MCF 10A (cell line): Measurements from ENCODE around the gene AHSA1. TPM values are rescaled to one million over a fixed set of nuclear protein-coding genes. Genes with fewer than 3 reads are reported as not detected.
A peak's percentile ranks its signal among the peaks of the same experiment; 100 is the strongest.

ENCODE experiments used
- BruUV-seq: library from RNA; stranded (reverse); fragments of 400-500 nt; replicated peaks from 2 replicates; lab custom pipeline; 2021; lab: Mats Ljungman, UMichigan
- CTCF ChIA-PET: fragments of 300-600 bp; sonication (Branson Sonifier 250); formaldehyde crosslinking; extraction: SDS; loops from one replicate; lab custom pipeline; 2021; ENCODE audit warnings: antibody characterized with exemption, inconsistent platforms; lab: Yijun Ruan, JAX
- POLR2A ChIA-PET: fragments of 300-600, 350-650 bp; sonication (Branson Sonifier 250); formaldehyde crosslinking; extraction: SDS; loops from one replicate; lab custom pipeline; 2020; ENCODE audit warnings: antibody characterized with exemption, inconsistent platforms; lab: Yijun Ruan, JAX
- DNase-seq: peaks from one replicate; pipeline ENCODE4 v3.0.0-alpha.2; 2018; ENCODE audit not compliant: unreplicated experiment
- H3K27ac Mint-ChIP-seq: one replicate; pipeline ENCODE4 v1.8.0; 2022; ENCODE audit warnings: mild to moderate bottlenecking, low read depth, mixed read lengths; ENCODE audit not compliant: unreplicated experiment
- H3K27me3 Mint-ChIP-seq: one replicate; pipeline ENCODE4 v1.8.0; 2022; ENCODE audit warnings: mixed read lengths; ENCODE audit not compliant: insufficient read depth, unreplicated experiment
- H3K36me3 Mint-ChIP-seq: one replicate; pipeline ENCODE4 v1.8.0; 2022; ENCODE audit warnings: mild to moderate bottlenecking, moderate library complexity, mixed read lengths; ENCODE audit not compliant: insufficient read depth, unreplicated experiment
- H3K4me1 Mint-ChIP-seq: one replicate; pipeline ENCODE4 v1.8.0; 2022; ENCODE audit warnings: mixed read lengths; ENCODE audit not compliant: insufficient read depth, unreplicated experiment
- H3K4me3 Mint-ChIP-seq: one replicate; pipeline ENCODE4 v1.8.0; 2022; ENCODE audit warnings: mild to moderate bottlenecking, moderate library complexity, mixed read lengths; ENCODE audit not compliant: unreplicated experiment
- H3K9me3 Mint-ChIP-seq: one replicate; pipeline ENCODE4 v1.8.0; 2022; ENCODE audit warnings: mixed read lengths; ENCODE audit not compliant: unreplicated experiment
- CTCF ChIP-seq: fragments of 200-600 bp; IDR thresholded peaks from one replicate; pipeline ENCODE4 v1.8.0; 2022; ENCODE audit warnings: antibody characterized with exemption, mild to moderate bottlenecking; ENCODE audit not compliant: unreplicated experiment
- intact Hi-C: fragments of 100-400 bp; cut with micrococcal nuclease; formaldehyde crosslinking; loops from 2 replicates; pipeline ENCODE4 v1.14.1; 2022
- total RNA-seq: library from RNA; stranded (reverse); gene quantifications from 2 replicates; pipeline ENCODE4 v1.2.3, GENCODE V29; 2022

AHSA1 gene
- total RNA-seq, 1 experiment from 2014 or later: 78.5 TPM

GRCh38 chr14:77511486-77512162 lies 53.7 kb downstream of the AHSA1 start:
- peaks cover 19% of the 10 kb centered on the region for H3K4me1 Mint-ChIP-seq
- BruUV-seq: no TSS peak
- no peaks in the 10 kb centered on the region for H3K9me3 Mint-ChIP-seq
- intact Hi-C loops: no loop called here
- ChIA-PET CTCF (no interaction called here), POLR2A (no interaction called here)
- TF ChIP-seq CTCF: no peak
- H3K4me3 Mint-ChIP-seq: no peak overlapping the region
- H3K27me3 Mint-ChIP-seq: no peaks in the 10 kb centered on the region
- H3K27ac Mint-ChIP-seq: peak overlapping the region; percentile 36
- peaks cover 46% of the 10 kb centered on the region for H3K36me3 Mint-ChIP-seq
- DNase-seq: peak; percentile 50

DNA sequence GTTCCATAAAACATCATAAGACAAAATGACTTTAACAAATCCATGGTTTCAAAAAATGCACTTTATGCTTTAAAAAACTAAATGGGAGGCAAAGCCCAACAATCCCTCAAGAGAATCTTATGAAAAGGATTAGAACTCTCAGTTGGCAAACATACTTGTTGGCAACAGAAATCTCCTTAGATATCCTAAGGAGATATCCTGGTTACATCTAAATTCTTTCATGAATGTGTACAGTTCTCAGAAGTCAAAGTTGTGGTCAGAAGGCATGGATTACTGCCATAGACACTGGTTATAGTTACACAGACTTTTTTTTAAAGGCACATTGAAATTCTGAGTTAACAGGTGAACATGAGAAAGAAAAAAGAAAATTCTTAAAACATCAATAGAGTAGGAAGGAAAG lies 58.2 kb downstream of the AHSA1 start:
- intact Hi-C loops: no loop called here
- no TSS peak for BruUV-seq
- CTCF ChIA-PET: interaction anchor here (0.7 kb wide), 1 partner anchor 138 kb away, joined by 4 read pairs; no protein-coding TSS in a partner anchor
- peaks cover 58% of the 10 kb centered on the region for H3K36me3 Mint-ChIP-seq
- no peak overlapping the region for H3K4me3 Mint-ChIP-seq
- TF ChIP-seq CTCF: no peak
- H3K4me1 Mint-ChIP-seq: peaks cover 9% of the 10 kb centered on the region
- no peak overlapping the region for H3K27ac Mint-ChIP-seq
- H3K27me3 Mint-ChIP-seq: no peaks in the 10 kb centered on the region
- no peaks in the 10 kb centered on the region for H3K9me3 Mint-ChIP-seq
- DNase-seq: no peak
- POLR2A ChIA-PET: no interaction called here

Other genes starting within 250 kb of the AHSA1 start
- not detected in 2 replicates for gene NGB, start 186.9 kb upstream of the AHSA1 start, total RNA-seq
- 32.1 and 33.0 TPM in 2 replicates for gene POMT2, start 137.2 kb upstream of the AHSA1 start, total RNA-seq
- gene GSTZ1, start 137.1 kb upstream of the AHSA1 start, total RNA-seq: 36.8 and 40.1 TPM in 2 replicates
- gene TMED8, start 81.0 kb upstream of the AHSA1 start, total RNA-seq: 9.3 and 12.9 TPM in 2 replicates
- gene SAMD15, start 80.7 kb upstream of the AHSA1 start, total RNA-seq: 0.81 and 0.86 TPM in 2 replicates
- gene NOXRED1, start 34.6 kb upstream of the AHSA1 start, total RNA-seq: 0.58 and 1.4 TPM in 2 replicates
- 18.7 and 19.8 TPM in 2 replicates for gene VIPAS39, start 492 bp upstream of the AHSA1 start, total RNA-seq
- not detected in 2 replicates for gene ISM2, start 40.7 kb downstream of the AHSA1 start, total RNA-seq
- 10.3 and 15.8 TPM in 2 replicates for gene SPTLC2, start 158.5 kb downstream of the AHSA1 start, total RNA-seq
- gene ALKBH1, start 249.9 kb downstream of the AHSA1 start, total RNA-seq: 14.4 and 19.0 TPM in 2 replicates